Measurements from ENCODE around the gene GARIN3.

- TF ChIP-seq ZNF282 (CRISPR knock-in tag; IDR thresholded peaks at IDR 0.05) (no peak), CTCF (IDR thresholded peaks at IDR 0.05 in 2 of 3, conservative IDR thresholded peaks at IDR 0.05 in 1 of 3; ENCODE audit: insufficient read depth in 2 of 3, low read depth in 1 of 3, low read length in 3 of 3) (no peak), KLF1 (tag; IDR thresholded peaks at IDR 0.05) (no peak), BRCA1 (IDR thresholded peaks at IDR 0.05) (no peak), BRCA1 (CRISPR knock-in tag; IDR thresholded peaks at IDR 0.05) (no peak), MNT (conservative IDR thresholded peaks at IDR 0.05) (no peak), POLR2AphosphoS5 (IDR thresholded peaks at IDR 0.05; ENCODE audit: control insufficient read depth, insufficient read depth, low read depth, low read length) (no peak)
These were observed 35.8 kb upstream of the GARIN3 start for GRCh38 chr5:157201857-157202256.
